ENCODE measurements around the gene KLF12.
A peak's percentile ranks its signal among the peaks of the same experiment; 100 is the strongest.

Gene KLF12

GRCh38 chr13:74101436-74101835, 32.8 kb downstream of the KLF12 start:
- DNase-seq = no peak

GRCh38 chr13:74098077-74098476, 36.1 kb downstream of the KLF12 start:
- no peak for DNase-seq

- DNase-seq = no peak
Observed at GRCh38 chr13:74097116-74097515, 37.1 kb downstream of the KLF12 start.

- DNase-seq = no peak
Observed at GRCh38 chr13:74093691-74094090, 40.5 kb downstream of the KLF12 start.

GRCh38 chr13:74092711-74093110, 41.5 kb downstream of the KLF12 start:
- DNase-seq = no peak

- DNase-seq = peak in 1 of 2 donors; percentile 47
Observed at GRCh38 chr13:74090869-74091605, 43.2 kb downstream of the KLF12 start.

GRCh38 chr13:74090397-74090796, 43.8 kb downstream of the KLF12 start:
- no peak for DNase-seq

GRCh38 chr13:74087357-74087756, 46.8 kb downstream of the KLF12 start:
- DNase-seq = no peak

Data from CD4-positive, alpha-beta T cell treated with Interleukin-4 for 1 hour (primary cell).